CD14-positive monocyte (primary cell): ENCODE results near the gene DOCK10. TPM values are rescaled to one million over a fixed set of nuclear protein-coding genes. Genes with fewer than 3 reads are reported as not detected.

Experiments used
- DNase-seq, 3 donors: peaks; one replicate each; pipeline ENCODE4 v3.0.0-alpha.2; 2011 to 2022
- H2AFZ ChIP-seq: 2 replicates; pipeline ENCODE4 v1.6.0; 2012; ENCODE audit warnings: mild to moderate bottlenecking, low read depth, low read length, inconsistent platforms; ENCODE audit not compliant: insufficient read depth, poor library complexity, severe bottlenecking
- H3K27ac ChIP-seq, 2 donors: 1 replicate in 1 of 2; 2 replicates in 1 of 2; pipeline ENCODE4 v1.5.1; 2012 to 2013; ENCODE audit warnings: low read length in 2 of 2, control low read depth in 1 of 2, inconsistent platforms in 1 of 2, low read depth in 1 of 2, mild to moderate bottlenecking in 1 of 2
- H3K27me3 ChIP-seq, 2 donors: one replicate each; pipeline versions ENCODE4 v1.6.0 to v1.6.1; 2011 to 2013; ENCODE audit warnings: low read length in 2 of 2; ENCODE audit not compliant: control insufficient read depth in 2 of 2, insufficient read depth in 2 of 2
- H3K36me3 ChIP-seq, 2 donors: replicated peaks in 1 of 2; 1 replicate in 1 of 2; 2 replicates in 1 of 2; pipeline versions ENCODE4 v1.5.1 to v1.6.1; 2012 to 2013; ENCODE audit warnings: low read length in 2 of 2, control low read depth in 1 of 2, inconsistent platforms in 1 of 2, mild to moderate bottlenecking in 1 of 2; ENCODE audit not compliant: insufficient read depth in 2 of 2, control insufficient read depth in 1 of 2
- H3K4me1 ChIP-seq, 2 donors: 1 replicate in 1 of 2; 2 replicates in 1 of 2; pipeline versions ENCODE4 v1.5.1 to v1.6.1; 2012 to 2013; ENCODE audit warnings: low read length in 2 of 2, control low read depth in 1 of 2, inconsistent platforms in 1 of 2, mild to moderate bottlenecking in 1 of 2, moderate library complexity in 1 of 2; ENCODE audit not compliant: insufficient read depth in 2 of 2, control insufficient read depth in 1 of 2
- H3K4me2 ChIP-seq: replicated peaks from 2 replicates; pipeline ENCODE3; 2012; ENCODE audit warnings: low read length, moderate library complexity, mild to moderate bottlenecking; ENCODE audit not compliant: poor library complexity, severe bottlenecking; ENCODE audit errors: extremely low read depth
- H3K4me3 ChIP-seq, 3 experiments: fragments of 200-600 bp in 1 of 3; sonication (generic) in 1 of 3; replicated peaks in 1 of 3; 1 replicate in 2 of 3; 2 replicates in 1 of 3; pipeline ENCODE4 v1.5.1; 2011 to 2013; ENCODE audit warnings: low read length in 3 of 3, mild to moderate bottlenecking in 3 of 3, control low read depth in 2 of 3, low read depth in 2 of 3, inconsistent platforms in 1 of 3, moderate library complexity in 1 of 3
- H3K79me2 ChIP-seq: 2 replicates; pipeline ENCODE4 v1.6.0; 2012; ENCODE audit warnings: mild to moderate bottlenecking, control low read depth, inconsistent platforms, low read length, moderate library complexity; ENCODE audit not compliant: insufficient read depth
- H3K9ac ChIP-seq: 2 replicates; pipeline ENCODE4 v1.6.0; 2017; ENCODE audit warnings: low read length, mild to moderate bottlenecking; ENCODE audit not compliant: insufficient read depth, poor library complexity, severe bottlenecking
- H3K9me3 ChIP-seq, 2 donors: replicated peaks in 1 of 2; 1 replicate in 1 of 2; 2 replicates in 1 of 2; pipeline versions ENCODE4 v1.5.1 to v1.6.1; 2012 to 2013; ENCODE audit warnings: low read length in 2 of 2, control low read depth in 1 of 2; ENCODE audit not compliant: control insufficient read depth in 1 of 2, insufficient read depth in 1 of 2
- H4K20me1 ChIP-seq: 2 replicates; pipeline ENCODE4 v1.6.0; 2012; ENCODE audit warnings: mild to moderate bottlenecking, low read length, control low read depth, moderate library complexity; ENCODE audit not compliant: insufficient read depth
- H3K27ac Mint-ChIP-seq, 7 donors: one replicate each; pipeline ENCODE4 v1.8.0; 2020; ENCODE audit warnings: mild to moderate bottlenecking in 7 of 7, mixed read lengths in 7 of 7, moderate library complexity in 6 of 7, inconsistent platforms in 2 of 7
- H3K27me3 Mint-ChIP-seq, 3 donors: one replicate each; pipeline ENCODE4 v1.8.0; 2021 to 2022; ENCODE audit warnings: low read depth in 3 of 3, mild to moderate bottlenecking in 3 of 3, mixed read lengths in 3 of 3, moderate library complexity in 3 of 3, inconsistent platforms in 1 of 3
- H3K36me3 Mint-ChIP-seq, 2 donors: one replicate each; pipeline ENCODE4 v1.8.0; 2020; ENCODE audit warnings: mixed read lengths in 2 of 2, inconsistent platforms in 1 of 2, mild to moderate bottlenecking in 1 of 2
- H3K4me1 Mint-ChIP-seq: one replicate; pipeline ENCODE4 v1.8.0; 2020; ENCODE audit warnings: mild to moderate bottlenecking, mixed read lengths
- H3K4me3 Mint-ChIP-seq, 2 donors: one replicate each; pipeline ENCODE4 v1.8.0; 2020; ENCODE audit warnings: mild to moderate bottlenecking in 2 of 2, mixed read lengths in 2 of 2, moderate library complexity in 1 of 2
- H3K9me3 Mint-ChIP-seq, 7 donors: one replicate each; pipeline ENCODE4 v1.8.0; 2020 to 2022; ENCODE audit warnings: mixed read lengths in 7 of 7, mild to moderate bottlenecking in 6 of 7, moderate library complexity in 6 of 7, inconsistent platforms in 2 of 7
- whole genome bisulfite sequencing: methylation state at CpG from one replicate; pipeline ENCODE4 v1.1.5; 2013; ENCODE audit warnings: missing lambda C conversion rate; ENCODE audit not compliant: insufficient coverage; 5-methylcytosine and 5-hydroxymethylcytosine counted together
- intact Hi-C, 2 donors: fragments of 100-400 bp; cut with micrococcal nuclease; formaldehyde crosslinking; loops; one replicate each; pipeline versions ENCODE4 v1.15.0 to v1.15.1; 2023
- polyA plus RNA-seq, 3 donors: library from polyadenylated mRNA; depleted of rRNA in 1 of 3; unstranded in 2 of 3; stranded (reverse) in 1 of 3; fragments of 300-500 nt in 2 of 3; fragments of >200 nt in 1 of 3; fragmentation: Illumina TruSeq in 2 of 3; gene quantifications; 1 replicate in 2 of 3; 2 replicates in 1 of 3; pipeline ENCODE4 v1.2.3, GENCODE V29; 2012 to 2021
- TF ChIP-seq, protein P1 (sequence below): fragments of 200-600 bp; IDR thresholded peaks from one replicate; pipeline ENCODE4 v1.8.0; 2022; ENCODE audit warnings: antibody characterized with exemption, mild to moderate bottlenecking

DOCK10 gene
- polyA plus RNA-seq, 3 donors, result 9.5 to 30.9 (median 16.5) TPM

GRCh38 chr2:224885291-224885690 is 157.0 kb downstream of the DOCK10 start:
- Histone ChIP-seq H3K27ac (peak overlapping the region; percentile 20 to 77), H3K9me3 (no peaks in the 10 kb centered on the region), H4K20me1 (no peaks in the 10 kb centered on the region), H3K27me3 (no peaks in the 10 kb centered on the region), H3K9ac (no peak overlapping the region), H2AFZ (no peak overlapping the region), H3K4me3 (no peak overlapping the region), H3K4me1 (peaks cover 61 to 64% of the 10 kb centered on the region in 2 donors), H3K79me2 (peaks cover 22% of the 10 kb centered on the region), H3K4me2 (no peak overlapping the region), H3K36me3 (peaks cover 17 to 25% of the 10 kb centered on the region in 2 donors)
- peaks cover 60% of the 10 kb centered on the region for H3K4me1 Mint-ChIP-seq
- TF ChIP-seq, protein P1, sequence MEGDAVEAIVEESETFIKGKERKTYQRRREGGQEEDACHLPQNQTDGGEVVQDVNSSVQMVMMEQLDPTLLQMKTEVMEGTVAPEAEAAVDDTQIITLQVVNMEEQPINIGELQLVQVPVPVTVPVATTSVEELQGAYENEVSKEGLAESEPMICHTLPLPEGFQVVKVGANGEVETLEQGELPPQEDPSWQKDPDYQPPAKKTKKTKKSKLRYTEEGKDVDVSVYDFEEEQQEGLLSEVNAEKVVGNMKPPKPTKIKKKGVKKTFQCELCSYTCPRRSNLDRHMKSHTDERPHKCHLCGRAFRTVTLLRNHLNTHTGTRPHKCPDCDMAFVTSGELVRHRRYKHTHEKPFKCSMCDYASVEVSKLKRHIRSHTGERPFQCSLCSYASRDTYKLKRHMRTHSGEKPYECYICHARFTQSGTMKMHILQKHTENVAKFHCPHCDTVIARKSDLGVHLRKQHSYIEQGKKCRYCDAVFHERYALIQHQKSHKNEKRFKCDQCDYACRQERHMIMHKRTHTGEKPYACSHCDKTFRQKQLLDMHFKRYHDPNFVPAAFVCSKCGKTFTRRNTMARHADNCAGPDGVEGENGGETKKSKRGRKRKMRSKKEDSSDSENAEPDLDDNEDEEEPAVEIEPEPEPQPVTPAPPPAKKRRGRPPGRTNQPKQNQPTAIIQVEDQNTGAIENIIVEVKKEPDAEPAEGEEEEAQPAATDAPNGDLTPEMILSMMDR, result no peak
- WGBS, result 100% methylated on average over 1 of the region's 1 CpG
- H3K27ac Mint-ChIP-seq, result peak overlapping the region; percentile 67 to 95 (median 86)
- H3K9me3 Mint-ChIP-seq, result no peaks in the 10 kb centered on the region
- H3K36me3 Mint-ChIP-seq, result peaks cover 36 to 43% of the 10 kb centered on the region in 2 donors
- H3K27me3 Mint-ChIP-seq, result no peaks in the 10 kb centered on the region
- no peak overlapping the region for H3K4me3 Mint-ChIP-seq
- intact Hi-C loops, result loop anchor here (5.0 kb wide), 2 partner anchors 37 to 42 kb away; no protein-coding TSS in a partner anchor
- no peak for DNase-seq

- no peaks in the 10 kb centered on the region for H3K27me3 Mint-ChIP-seq
- H3K36me3 Mint-ChIP-seq, result peaks cover 36 to 43% of the 10 kb centered on the region in 2 donors
- peak; percentile 66 to 94 (median 85) for DNase-seq
- no peaks in the 10 kb centered on the region for H3K9me3 Mint-ChIP-seq
- Histone ChIP-seq H2AFZ (no peak overlapping the region), H3K4me1 (peaks cover 55 to 60% of the 10 kb centered on the region in 2 donors), H3K4me2 (peak overlapping the region; percentile 50), H3K4me3 (peak overlapping the region in 1 of 3 experiments; percentile 39), H4K20me1 (no peaks in the 10 kb centered on the region), H3K27ac (peak overlapping the region in 1 of 2 donors; percentile 76), H3K9ac (no peak overlapping the region), H3K9me3 (no peaks in the 10 kb centered on the region), H3K79me2 (peaks cover 22% of the 10 kb centered on the region), H3K36me3 (peaks cover 17 to 36% of the 10 kb centered on the region in 2 donors), H3K27me3 (no peaks in the 10 kb centered on the region)
- TF ChIP-seq, protein P1, result no peak
- H3K4me1 Mint-ChIP-seq, result peaks cover 52% of the 10 kb centered on the region
- intact Hi-C loops, result loop anchor here in 1 of 2 donors (5.0 kb wide), 2 partner anchors 63 to 118 kb away; no protein-coding TSS in a partner anchor
- H3K4me3 Mint-ChIP-seq, result peak overlapping the region in 1 of 2 donors; percentile 16
- WGBS, result no CpG with 5 or more reads among the region's 4 CpGs
- H3K27ac Mint-ChIP-seq, result peak overlapping the region; percentile 78 to 95 (median 88)
Measured at GRCh38 chr2:224884188-224884587, 158.1 kb downstream of the DOCK10 start.
